ENCODE data around the gene PTPRN2.
A peak's percentile ranks its signal among the peaks of the same experiment; 100 is the strongest.

The PTPRN2 gene

DNA sequence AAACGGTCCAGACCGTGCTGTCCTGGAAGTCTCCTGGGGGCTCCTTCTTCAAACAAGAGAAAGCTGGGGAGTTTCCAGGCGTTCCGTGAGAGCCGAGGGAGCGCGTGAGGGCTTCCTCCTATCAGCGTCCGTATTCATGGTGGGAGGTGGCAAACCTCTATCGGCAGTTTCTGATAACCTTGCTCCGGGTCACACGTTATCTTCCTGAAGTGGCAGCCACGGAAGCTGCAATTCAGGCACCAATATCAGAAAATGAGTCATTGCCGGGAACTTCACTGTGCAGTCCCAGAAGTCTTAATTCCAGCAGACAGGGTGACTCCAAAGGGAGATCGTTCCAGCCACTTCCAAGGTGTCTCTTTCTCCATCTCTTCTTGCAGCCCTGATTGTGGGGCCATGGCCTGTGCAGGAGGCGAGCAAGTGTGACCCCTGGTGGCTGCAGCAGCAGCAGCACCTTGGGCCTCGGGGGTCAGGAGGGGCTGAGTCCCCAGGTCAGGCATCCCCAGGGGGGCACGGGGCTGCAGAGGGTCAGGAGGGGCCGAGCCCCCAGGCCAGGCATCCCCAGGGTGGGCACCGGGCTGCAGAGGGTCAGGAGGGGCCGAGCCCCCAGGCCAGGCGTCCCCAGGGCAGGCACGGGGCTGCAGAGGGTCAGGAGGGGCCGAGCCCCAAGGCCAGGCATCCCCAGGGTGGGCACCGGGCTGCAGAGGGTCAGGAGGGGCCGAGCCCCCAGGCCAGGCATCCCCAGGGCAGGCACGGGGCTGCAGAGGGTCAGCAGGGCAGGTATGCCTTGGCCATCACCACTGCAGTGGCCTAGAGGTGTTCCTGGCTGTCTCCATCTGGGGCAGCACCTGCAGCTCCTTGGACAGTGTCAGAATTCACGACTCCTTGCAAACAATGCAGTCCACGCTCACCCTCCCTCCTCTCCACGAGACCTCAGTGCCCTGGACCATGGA is 712.1 kb downstream of the PTPRN2 start:
- no peak overlapping the region for H3K4me3 ChIP-seq (ENCODE audit: low read depth, low read length)
- TF ChIP-seq, protein P1, sequence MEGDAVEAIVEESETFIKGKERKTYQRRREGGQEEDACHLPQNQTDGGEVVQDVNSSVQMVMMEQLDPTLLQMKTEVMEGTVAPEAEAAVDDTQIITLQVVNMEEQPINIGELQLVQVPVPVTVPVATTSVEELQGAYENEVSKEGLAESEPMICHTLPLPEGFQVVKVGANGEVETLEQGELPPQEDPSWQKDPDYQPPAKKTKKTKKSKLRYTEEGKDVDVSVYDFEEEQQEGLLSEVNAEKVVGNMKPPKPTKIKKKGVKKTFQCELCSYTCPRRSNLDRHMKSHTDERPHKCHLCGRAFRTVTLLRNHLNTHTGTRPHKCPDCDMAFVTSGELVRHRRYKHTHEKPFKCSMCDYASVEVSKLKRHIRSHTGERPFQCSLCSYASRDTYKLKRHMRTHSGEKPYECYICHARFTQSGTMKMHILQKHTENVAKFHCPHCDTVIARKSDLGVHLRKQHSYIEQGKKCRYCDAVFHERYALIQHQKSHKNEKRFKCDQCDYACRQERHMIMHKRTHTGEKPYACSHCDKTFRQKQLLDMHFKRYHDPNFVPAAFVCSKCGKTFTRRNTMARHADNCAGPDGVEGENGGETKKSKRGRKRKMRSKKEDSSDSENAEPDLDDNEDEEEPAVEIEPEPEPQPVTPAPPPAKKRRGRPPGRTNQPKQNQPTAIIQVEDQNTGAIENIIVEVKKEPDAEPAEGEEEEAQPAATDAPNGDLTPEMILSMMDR (conservative IDR thresholded peaks at IDR 0.05; ENCODE audit: low read depth, low read length) = peak; percentile 64
- DNase-seq (ENCODE audit: low read depth) = peak; percentile 32

DNA sequence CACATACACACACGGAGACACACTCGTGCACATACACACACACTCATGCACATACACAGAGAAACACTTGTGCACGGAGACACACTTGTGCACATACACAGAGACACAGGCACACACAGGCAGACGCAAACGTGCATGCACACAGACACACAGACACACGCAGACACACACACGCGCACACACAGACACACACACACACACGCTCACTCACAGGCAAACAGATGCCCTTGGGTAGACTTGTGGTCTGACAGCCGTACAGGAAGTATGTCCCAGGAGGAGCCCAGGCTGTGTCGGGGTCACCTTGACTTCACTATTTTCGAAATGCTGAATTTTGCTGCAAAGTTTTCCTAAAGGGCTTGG is 712.8 kb downstream of the PTPRN2 start:
- TF ChIP-seq, protein P1 (conservative IDR thresholded peaks at IDR 0.05; ENCODE audit: low read depth, low read length) = no peak
- no peak for DNase-seq (ENCODE audit: low read depth)
- no peak overlapping the region for H3K4me3 ChIP-seq (ENCODE audit: low read depth, low read length)

DNA sequence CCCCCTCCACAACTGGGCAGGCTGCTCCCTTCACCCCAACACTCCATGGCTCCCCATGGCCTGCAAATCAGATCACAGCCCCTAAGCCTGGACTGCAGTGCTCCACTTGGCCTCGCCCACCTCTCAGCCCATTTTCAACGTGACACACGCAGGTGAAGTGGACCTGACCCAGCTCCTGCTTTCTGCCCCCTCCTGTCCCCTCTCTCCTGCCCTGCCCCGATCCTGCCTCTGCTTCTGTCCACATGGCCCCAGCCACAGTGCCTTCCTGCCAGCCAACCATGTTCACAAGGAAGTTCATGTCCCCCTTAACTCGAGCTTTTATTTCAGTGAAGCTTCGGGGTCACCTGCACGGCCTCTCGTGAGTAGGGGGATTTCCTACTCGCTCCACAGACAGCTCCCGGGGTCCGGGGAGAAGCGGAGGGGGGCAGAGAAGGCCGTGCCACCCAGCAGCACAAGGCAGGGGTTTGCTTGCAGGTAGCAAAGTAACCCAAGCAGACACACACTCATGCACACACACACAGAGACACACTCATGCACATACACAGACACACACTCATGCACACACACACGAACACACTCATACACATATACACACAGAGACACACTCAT is 713.3 kb downstream of the PTPRN2 start:
- TF ChIP-seq, protein P1 (conservative IDR thresholded peaks at IDR 0.05; ENCODE audit: low read depth, low read length) = no peak
- H3K4me3 ChIP-seq (ENCODE audit: low read depth, low read length) = no peak overlapping the region
- no peak for DNase-seq (ENCODE audit: low read depth)

DNA sequence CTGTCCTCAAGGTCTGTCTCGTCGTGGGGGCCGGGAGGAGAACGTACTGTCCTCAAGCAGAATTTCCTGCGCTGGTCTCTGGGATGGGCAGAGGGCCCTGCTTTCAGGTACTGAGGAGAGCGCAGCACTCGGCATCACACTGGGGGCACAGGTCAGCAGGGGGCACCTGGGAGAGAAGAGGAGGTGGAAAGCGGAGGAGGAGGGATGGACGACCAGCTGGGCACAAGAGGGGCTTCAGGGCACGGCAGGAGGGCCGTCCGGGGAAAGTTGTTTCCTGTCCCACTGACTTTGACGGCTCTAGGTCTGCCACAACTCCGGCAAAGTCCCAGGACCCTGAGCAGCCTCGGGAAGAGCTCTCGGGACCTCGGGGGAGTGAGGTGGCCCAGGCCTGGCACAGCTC is 714.0 kb downstream of the PTPRN2 start:
- no peak for DNase-seq (ENCODE audit: low read depth)
- TF ChIP-seq, protein P1 (conservative IDR thresholded peaks at IDR 0.05; ENCODE audit: low read depth, low read length) = no peak
- H3K4me3 ChIP-seq (ENCODE audit: low read depth, low read length) = no peak overlapping the region

DNA sequence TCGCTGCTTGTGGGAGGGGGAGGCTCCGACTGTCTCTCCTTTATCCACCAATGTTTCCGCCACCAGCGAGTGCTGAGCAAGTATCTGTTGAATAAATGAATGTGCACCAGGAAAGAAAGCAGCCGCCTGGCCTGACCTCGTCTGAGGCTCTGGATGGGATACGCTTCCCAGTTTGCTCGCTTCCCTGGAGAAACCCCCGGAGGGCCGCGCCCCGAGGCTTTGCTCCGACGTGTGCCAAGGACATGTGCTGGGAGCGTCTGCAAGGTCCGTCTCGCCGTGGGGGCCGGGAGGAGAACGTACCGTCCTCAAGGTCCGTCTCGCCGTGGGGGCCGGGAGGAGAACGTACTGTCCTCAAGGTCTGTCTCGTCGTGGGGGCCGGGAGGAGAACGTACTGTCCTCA is 714.4 kb downstream of the PTPRN2 start:
- TF ChIP-seq, protein P1 (conservative IDR thresholded peaks at IDR 0.05; ENCODE audit: low read depth, low read length) = no peak
- DNase-seq (ENCODE audit: low read depth) = no peak
- no peak overlapping the region for H3K4me3 ChIP-seq (ENCODE audit: low read depth, low read length)

DNA sequence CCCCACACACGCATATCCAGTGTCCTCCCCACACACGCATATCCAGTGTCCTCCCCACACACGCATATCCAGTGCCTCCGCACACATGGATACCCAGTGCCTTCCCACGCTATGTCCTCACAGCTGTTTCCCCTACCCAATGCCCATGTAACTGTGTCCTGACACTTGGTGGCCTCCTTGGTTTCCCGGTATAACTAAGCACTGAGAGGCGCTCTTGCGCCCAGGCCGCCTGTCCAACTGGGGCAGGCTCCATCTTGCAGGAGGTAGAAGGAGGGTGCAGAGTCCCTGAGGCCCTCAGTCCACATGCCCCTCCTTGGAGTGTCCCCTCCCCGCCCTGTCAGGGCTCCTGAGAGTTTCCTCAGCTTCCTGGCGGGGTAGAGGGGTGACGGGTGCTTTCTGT is 715.2 kb downstream of the PTPRN2 start:
- DNase-seq (ENCODE audit: low read depth) = no peak
- TF ChIP-seq, protein P1 (conservative IDR thresholded peaks at IDR 0.05; ENCODE audit: low read depth, low read length) = no peak
- H3K4me3 ChIP-seq (ENCODE audit: low read depth, low read length) = no peak overlapping the region

Data from choroid plexus epithelial cell (primary cell).